Motor neuron (in vitro differentiated cells): ENCODE results near the gene MELTF. TPM values are rescaled to one million over a fixed set of nuclear protein-coding genes. Genes with fewer than 3 reads are reported as not detected.
A peak's percentile ranks its signal among the peaks of the same experiment; 100 is the strongest.
"Not testable (repeated sequence)": the region's sequence is repeated elsewhere in the genome, so short reads cannot be mapped to it uniquely, and the experiment has no call there.

ENCODE experiments used
- ATAC-seq, 8 experiments: fragments of 200-7000 bp; cut with Tn5 transposase; replicated peaks in 6 of 8; 2 replicates each; pipeline ENCODE4 v1.8.0; 2021; ENCODE audit warnings: mild to moderate bottlenecking in 8 of 8, moderate library complexity in 8 of 8
- H3K27ac ChIP-seq, 2 donors: fragments of 250-450 bp; sonication (Bioruptor Pico); 2 replicates each; pipeline ENCODE4 v1.9.0; 2021; ENCODE audit warnings: antibody characterized with exemption in 2 of 2, mild to moderate bottlenecking in 2 of 2, moderate library complexity in 1 of 2
- H3K4me1 ChIP-seq, 2 donors: fragments of 250-450 bp; sonication (Bioruptor Pico); replicated peaks in 1 of 2; 2 replicates each; pipeline ENCODE4 v1.6.1; 2021; ENCODE audit warnings: antibody characterized with exemption in 2 of 2, mild to moderate bottlenecking in 2 of 2, moderate library complexity in 1 of 2
- H3K4me3 ChIP-seq, 5 donors: fragments of 250-450 bp; sonication (Bioruptor Pico); 2 replicates each; pipeline ENCODE4 v1.9.0; 2021; ENCODE audit warnings: antibody characterized with exemption in 5 of 5, mild to moderate bottlenecking in 5 of 5, moderate library complexity in 4 of 5
- WGBS, 10 experiments: fragments of 450-650 bp; shearing (Covaris generic); methylation state at CpG; one replicate each; pipeline ENCODE4 v1.0.0; 2022; 5-methylcytosine and 5-hydroxymethylcytosine counted together
- in situ Hi-C, 9 experiments: fragments of 400-800 bp; cut with MboI; loops; one replicate each; pipeline ENCODE4 v1.15.0; 2021; ENCODE audit warnings: low sequenced_read_pairs in 9 of 9, low pct_unique_long_range_greater_than_20kb in 2 of 9; ENCODE audit not compliant: unreplicated experiment in 9 of 9
- total RNA-seq, 8 experiments: library from RNA; unstranded; fragments of 300-600 nt; gene quantifications; 2 replicates each; pipeline versions ENCODE4 v1.2.3 to v1.2.4, GENCODE V29; 2022

The MELTF gene
- total RNA-seq, 8 experiments from 2014 or later, result 0.43 to 47.8 (median 2.6) TPM

- in situ Hi-C loops, H3K4me3 ChIP-seq, ATAC-seq, H3K27ac ChIP-seq: not testable (repeated sequence)
- 47 to 73% (median 67%) methylated on average over 1 to 2 of the region's 3 CpGs; no CpG with 5 or more reads in 7 of the 10 experiments for WGBS, 10 experiments
- H3K4me1 ChIP-seq, result peaks cover 2 to 10% of the 10 kb centered on the region in 2 donors
Observed at GRCh38 chr3:197033764-197034163, 4.1 kb upstream of the MELTF start.

- 0 to 86% (median 66%) methylated on average over 2 to 7 of the region's 12 CpGs; no CpG with 5 or more reads in 2 of the 10 experiments for WGBS, 10 experiments
- no peak overlapping the region for H3K27ac ChIP-seq
- in situ Hi-C loops, result no loop called here
- peak in 3 of 8 experiments; percentile 8 to 53 (median 38) for ATAC-seq
- H3K4me3 ChIP-seq, result no peak overlapping the region
- peaks cover 3 to 11% of the 10 kb centered on the region in 2 donors for H3K4me1 ChIP-seq
Observed at GRCh38 chr3:197031315-197032285, 2.0 kb upstream of the MELTF start.

- ATAC-seq, result no peak
Observed at GRCh38 chr3:197030379-197031314, 1.0 kb upstream of the MELTF start.

GRCh38 chr3:197028728-197029510, 698 bp downstream of the MELTF start:
- peak; percentile 17 to 58 (median 32) for ATAC-seq
- no peak overlapping the region for H3K27ac ChIP-seq
- 0 to 15% (median 0%) methylated on average over 1 to 9 of the region's 67 CpGs; no CpG with 5 or more reads in 6 of the 10 experiments for WGBS, 10 experiments
- in situ Hi-C loops, result no loop called here
- H3K4me3 ChIP-seq, result peak overlapping the region in 4 of 5 donors; percentile 22 to 39 (median 38)
- peaks cover 26 to 35% of the 10 kb centered on the region in 2 donors for H3K4me1 ChIP-seq

More at GRCh38 chr3:197030379-197031314, 1.0 kb upstream of the MELTF start:
- in situ Hi-C loops, result no loop called here
- H3K27ac ChIP-seq, result no peak overlapping the region
- 80 to 100% (median 92%) methylated on average over 1 to 15 of the region's 33 CpGs; no CpG with 5 or more reads in 2 of the 10 experiments for WGBS, 10 experiments
- peaks cover 10 to 18% of the 10 kb centered on the region in 2 donors for H3K4me1 ChIP-seq
- no peak overlapping the region for H3K4me3 ChIP-seq

GRCh38 chr3:197027896-197028727, 1.5 kb downstream of the MELTF start:
- in situ Hi-C loops, result no loop called here
- ATAC-seq, result no peak
- WGBS, 10 experiments, result 11 to 90% (median 58%) methylated on average over 1 to 3 of the region's 22 CpGs; no CpG with 5 or more reads in 7 of the 10 experiments
- Histone ChIP-seq H3K27ac (no peak overlapping the region), H3K4me3 (no peak overlapping the region), H3K4me1 (peaks cover 32 to 43% of the 10 kb centered on the region in 2 donors)

GRCh38 chr3:197027151-197027895, 2.3 kb downstream of the MELTF start:
- no peak overlapping the region for H3K4me3 ChIP-seq
- no peak overlapping the region for H3K27ac ChIP-seq
- in situ Hi-C loops, result no loop called here
- WGBS, 10 experiments, result 87 to 100% (median 100%) methylated on average over 1 to 4 of the region's 29 CpGs; no CpG with 5 or more reads in 5 of the 10 experiments
- ATAC-seq, result no peak
- H3K4me1 ChIP-seq, result peaks cover 39 to 51% of the 10 kb centered on the region in 2 donors

GRCh38 chr3:197026481-197026866, 3.1 kb downstream of the MELTF start:
- in situ Hi-C loops, result no loop called here
- peak overlapping the region in 1 of 2 donors; percentile 30 for H3K27ac ChIP-seq
- no peak overlapping the region for H3K4me3 ChIP-seq
- H3K4me1 ChIP-seq, result peaks cover 39 to 51% of the 10 kb centered on the region in 2 donors
- WGBS, 10 experiments, result 20 to 100% (median 54%) methylated on average over 1 to 4 of the region's 9 CpGs; no CpG with 5 or more reads in 6 of the 10 experiments
- ATAC-seq, result peak in 1 of 8 experiments; percentile 2

GRCh38 chr3:197025736-197026480, 3.7 kb downstream of the MELTF start:
- ATAC-seq, result peak in 3 of 8 experiments; percentile 1 to 17 (median 2)
- 20 to 100% (median 87%) methylated on average over 1 to 8 of the region's 21 CpGs; no CpG with 5 or more reads in 4 of the 10 experiments for WGBS, 10 experiments
- Histone ChIP-seq H3K4me3 (no peak overlapping the region), H3K4me1 (peaks cover 39 to 51% of the 10 kb centered on the region in 2 donors), H3K27ac (peak overlapping the region in 1 of 2 donors; percentile 30)
- in situ Hi-C loops, result no loop called here

- in situ Hi-C loops, result loop anchor here in 4 of 9 experiments (25.0 kb wide), 2 partner anchors 162 to 487 kb away; no protein-coding TSS in a partner anchor
- H3K4me1 ChIP-seq, result peaks cover 39 to 51% of the 10 kb centered on the region in 2 donors
- 60 to 85% (median 70%) methylated on average over 1 to 13 of the region's 28 CpGs; no CpG with 5 or more reads in 2 of the 10 experiments for WGBS, 10 experiments
- H3K4me3 ChIP-seq, result no peak overlapping the region
- peak overlapping the region in 1 of 2 donors; percentile 24 for H3K27ac ChIP-seq
- no peak for ATAC-seq
Observed at GRCh38 chr3:197024881-197025735, 4.5 kb downstream of the MELTF start.
